Measurements from ENCODE around the gene RASA4B.
"Not testable (repeated sequence)": the region's sequence is repeated elsewhere in the genome, so short reads cannot be mapped to it uniquely, and the experiment has no call there.

RASA4B gene

GRCh38 chr7:102517550-102518147, at the start of gene RASA4B:
Gene RASA4B, minus strand, starts transcription at chr7:102517777. Its CDS starts 67 bp downstream, at chr7:102517710.
- not testable (repeated sequence) for DNase-seq

- not testable (repeated sequence) for DNase-seq
Measured at GRCh38 chr7:102550808-102551422, 33.3 kb upstream of the RASA4B start, which contains the start of gene SPDYE2. Gene SPDYE2, plus strand, starts transcription at chr7:102551226. Its CDS starts 2,030 bp downstream, at chr7:102553256.

GRCh38 chr7:102546353-102546752, 28.8 kb upstream of the RASA4B start:
- DNase-seq, result not testable (repeated sequence)

- not testable (repeated sequence) for DNase-seq
Measured at GRCh38 chr7:102545288-102545687, 27.7 kb upstream of the RASA4B start.

DNA sequence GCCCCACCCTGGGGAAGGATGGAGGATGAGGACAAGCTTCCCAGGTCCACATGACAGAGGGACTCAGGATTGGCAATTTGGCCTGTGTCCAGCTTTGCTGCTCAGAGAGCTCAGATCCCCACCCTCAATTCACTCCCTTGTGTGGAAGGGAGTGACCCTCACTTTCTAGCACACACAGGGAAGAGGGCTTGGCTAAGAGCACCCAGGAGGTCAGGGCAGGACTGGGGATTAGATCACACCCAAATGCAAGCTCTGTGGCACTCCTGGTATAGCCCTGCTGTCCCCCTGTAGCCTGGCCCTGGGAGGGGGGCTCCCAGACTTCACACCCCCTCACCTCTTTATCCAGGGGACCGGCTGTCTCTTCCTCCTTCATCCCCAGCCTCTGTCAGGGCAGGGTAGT, 26.8 kb upstream of the RASA4B start:
- not testable (repeated sequence) for DNase-seq

GRCh38 chr7:102543596-102543995, 26.0 kb upstream of the RASA4B start, which contains the start of gene UPK3BL2:
Gene UPK3BL2, minus strand, starts transcription at chr7:102543696. Its CDS starts 60 bp downstream, at chr7:102543636.
- not testable (repeated sequence) for DNase-seq

DNA sequence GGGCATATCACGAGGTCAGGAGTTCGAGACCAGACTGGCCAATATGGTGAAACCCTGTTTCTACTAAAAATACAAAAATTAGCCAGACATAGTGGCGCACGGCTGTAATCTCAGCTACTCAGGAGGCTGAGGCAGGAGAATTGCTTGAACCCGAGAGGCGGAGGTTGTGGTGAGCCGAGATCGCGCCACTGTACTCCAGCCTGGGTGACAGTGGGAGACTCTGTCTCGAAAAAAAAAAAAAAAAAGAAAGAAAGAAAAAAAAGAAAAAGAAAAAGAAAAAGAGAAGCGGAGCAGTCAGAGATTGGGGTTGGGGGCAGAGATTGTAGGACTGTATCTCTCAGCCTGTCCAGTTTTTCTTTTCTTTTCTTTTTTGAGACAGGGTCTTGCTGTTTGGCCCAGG, 25.2 kb upstream of the RASA4B start:
- not testable (repeated sequence) for DNase-seq

GRCh38 chr7:102542083-102542482, 24.5 kb upstream of the RASA4B start:
- not testable (repeated sequence) for DNase-seq

GRCh38 chr7:102540604-102541003, 23.0 kb upstream of the RASA4B start:
- DNase-seq, result not testable (repeated sequence)

GRCh38 chr7:102535062-102535615, 17.6 kb upstream of the RASA4B start:
- not testable (repeated sequence) for DNase-seq

GRCh38 chr7:102532127-102532526, 14.6 kb upstream of the RASA4B start:
- DNase-seq, result not testable (repeated sequence)

GRCh38 chr7:102531583-102531982, 14.0 kb upstream of the RASA4B start:
- DNase-seq, result not testable (repeated sequence)

GRCh38 chr7:102527822-102528793, 10.5 kb upstream of the RASA4B start:
- DNase-seq, result not testable (repeated sequence)

- DNase-seq, result not testable (repeated sequence)
Measured at GRCh38 chr7:102527182-102527581, 9.6 kb upstream of the RASA4B start.

DNA sequence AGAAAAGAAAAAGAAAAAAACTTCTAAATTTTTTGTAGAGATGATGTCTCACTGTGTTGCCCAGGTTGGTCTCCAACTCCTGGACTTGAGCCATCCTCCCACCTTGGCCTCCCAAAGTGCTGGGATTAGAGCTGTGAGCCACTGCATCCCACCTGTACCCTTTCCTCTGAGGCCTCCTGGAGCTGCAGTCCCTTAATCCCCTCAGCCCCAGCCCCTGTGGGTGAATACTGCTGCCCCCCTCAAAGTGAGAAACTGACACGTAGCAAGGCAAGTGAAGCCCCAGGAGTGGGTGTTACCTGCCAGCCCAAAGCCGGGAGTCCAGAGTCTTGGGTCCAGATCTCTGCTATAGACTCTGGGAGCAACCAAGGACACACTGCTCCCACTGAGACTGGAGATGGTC, 7.2 kb upstream of the RASA4B start:
- DNase-seq, result not testable (repeated sequence)

DNA sequence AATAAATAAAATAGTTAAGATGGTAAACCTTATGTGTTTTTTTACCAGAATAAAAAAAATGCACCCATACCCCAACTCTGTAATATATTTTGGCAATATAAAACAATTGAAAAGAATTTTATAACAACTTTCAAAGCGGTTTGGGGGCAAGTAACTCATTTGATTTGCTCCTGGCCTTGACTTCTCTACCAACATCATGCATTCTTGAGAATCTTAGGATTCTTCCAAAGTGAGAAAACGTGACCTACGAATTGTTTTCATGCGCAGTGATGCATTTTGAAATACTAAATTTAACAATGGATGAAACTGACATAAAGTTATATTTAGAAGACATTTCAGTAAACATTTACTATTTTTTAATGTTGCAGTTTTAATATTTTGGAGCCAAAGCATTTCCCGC, 3.2 kb upstream of the RASA4B start:
- DNase-seq, result not testable (repeated sequence)

GRCh38 chr7:102516951-102517350, 626 bp downstream of the RASA4B start:
- not testable (repeated sequence) for DNase-seq

- not testable (repeated sequence) for DNase-seq
Measured at GRCh38 chr7:102515889-102516288, 1.7 kb downstream of the RASA4B start.

DNA sequence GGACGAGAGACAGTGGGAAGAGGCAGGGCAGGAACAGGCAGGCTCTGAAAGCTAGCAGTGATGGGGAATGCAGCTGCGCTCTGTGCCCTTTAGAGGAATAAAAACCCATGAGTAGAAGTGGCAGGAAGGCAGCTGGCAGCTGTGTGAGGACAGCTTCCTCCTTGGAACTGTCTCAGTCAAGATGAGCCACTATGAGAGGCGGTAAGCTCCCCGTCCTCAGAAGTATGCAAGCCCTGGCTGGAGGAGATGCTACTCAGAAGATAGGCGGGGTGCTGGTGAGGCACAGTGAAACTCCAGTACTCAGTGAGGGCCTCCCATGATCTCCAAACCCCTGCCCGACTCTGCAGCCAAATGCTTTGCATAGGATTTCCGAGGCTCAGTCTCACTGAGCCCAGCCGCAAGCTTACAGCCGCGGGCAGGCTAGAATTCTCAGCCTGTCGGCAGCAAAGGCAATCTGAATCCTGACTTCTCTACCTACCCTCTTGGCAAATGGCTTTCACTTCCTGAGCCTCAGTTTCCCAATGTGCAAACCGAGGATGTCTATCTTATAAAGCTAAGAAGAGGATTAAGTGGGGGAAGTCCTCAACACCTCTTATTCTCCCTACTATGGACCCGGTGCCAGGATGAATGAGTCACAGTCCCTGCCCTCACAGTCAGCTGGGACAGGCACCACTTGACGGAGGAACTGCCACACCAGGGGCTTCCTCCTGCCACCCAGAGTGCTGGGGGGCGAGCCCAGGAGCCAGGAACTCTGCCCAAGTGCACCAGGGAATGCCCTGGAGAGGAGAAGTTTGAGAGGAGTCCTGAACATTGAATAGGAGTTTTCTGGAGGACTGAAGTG, 2.5 kb downstream of the RASA4B start:
- not testable (repeated sequence) for DNase-seq

- not testable (repeated sequence) for DNase-seq
Measured at GRCh38 chr7:102512642-102513221, 4.8 kb downstream of the RASA4B start.

- not testable (repeated sequence) for DNase-seq
Measured at GRCh38 chr7:102511860-102512522, 5.6 kb downstream of the RASA4B start.

Measured in NCI-H526 (cell line).